Measurements from ENCODE around the gene GATA3. TPM values are rescaled to one million over a fixed set of nuclear protein-coding genes. Genes with fewer than 3 reads are reported as not detected.

GATA3 gene
- total RNA-seq, 1 experiment from 2014 or later, result 5.0 TPM

DNA sequence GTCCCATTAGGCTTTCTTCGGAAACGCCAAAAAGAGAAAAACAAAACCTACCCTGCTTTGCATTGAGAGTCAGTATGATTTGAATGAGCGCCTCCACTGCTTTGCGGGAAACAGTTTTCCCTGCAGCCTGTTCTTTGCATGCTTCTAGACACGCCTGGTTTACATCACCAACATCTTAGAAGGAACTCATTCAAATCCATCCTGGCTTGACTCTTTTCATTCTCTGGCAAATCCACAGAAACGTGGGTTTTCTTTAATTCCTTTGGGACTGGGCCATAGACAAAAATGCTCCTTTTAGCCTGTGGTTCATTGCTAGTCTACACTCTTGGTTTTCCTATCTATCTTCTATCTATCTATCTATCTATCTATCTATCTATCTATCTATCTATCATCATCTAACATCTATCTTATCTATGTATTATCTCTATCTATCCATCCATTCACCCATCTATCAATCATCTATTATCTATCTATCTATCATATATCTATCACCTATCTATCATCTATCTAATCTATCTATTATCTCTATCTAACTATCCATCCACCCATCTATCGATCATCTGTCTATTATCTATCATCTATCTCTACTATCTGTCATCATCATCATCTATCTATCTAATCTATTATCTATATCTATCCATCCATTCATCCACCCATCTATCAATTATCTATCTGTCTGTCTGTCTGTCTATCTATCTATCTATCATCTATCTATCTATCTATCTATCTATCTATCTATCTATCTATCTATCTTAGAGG lies 68.3 kb downstream of the GATA3 start:
- no TSS peak for BruUV-seq (replicated peaks)
- H3K27ac Mint-ChIP-seq (ENCODE audit: unreplicated experiment), result no peak overlapping the region
- no peak overlapping the region for H3K4me3 Mint-ChIP-seq (ENCODE audit: low read depth, unreplicated experiment)
- H3K27me3 Mint-ChIP-seq (ENCODE audit: unreplicated experiment), result no peaks in the 10 kb centered on the region
- H3K4me1 Mint-ChIP-seq (ENCODE audit: low read depth, unreplicated experiment), result no peaks in the 10 kb centered on the region
- intact Hi-C loops (cut with micrococcal nuclease; ENCODE audit: unreplicated experiment), result no loop called here
- DNase-seq, result no peak
- CTCF ChIA-PET, result no interaction called here
- H3K36me3 Mint-ChIP-seq (ENCODE audit: insufficient read depth, unreplicated experiment), result no peaks in the 10 kb centered on the region
- TF ChIP-seq, protein P1, sequence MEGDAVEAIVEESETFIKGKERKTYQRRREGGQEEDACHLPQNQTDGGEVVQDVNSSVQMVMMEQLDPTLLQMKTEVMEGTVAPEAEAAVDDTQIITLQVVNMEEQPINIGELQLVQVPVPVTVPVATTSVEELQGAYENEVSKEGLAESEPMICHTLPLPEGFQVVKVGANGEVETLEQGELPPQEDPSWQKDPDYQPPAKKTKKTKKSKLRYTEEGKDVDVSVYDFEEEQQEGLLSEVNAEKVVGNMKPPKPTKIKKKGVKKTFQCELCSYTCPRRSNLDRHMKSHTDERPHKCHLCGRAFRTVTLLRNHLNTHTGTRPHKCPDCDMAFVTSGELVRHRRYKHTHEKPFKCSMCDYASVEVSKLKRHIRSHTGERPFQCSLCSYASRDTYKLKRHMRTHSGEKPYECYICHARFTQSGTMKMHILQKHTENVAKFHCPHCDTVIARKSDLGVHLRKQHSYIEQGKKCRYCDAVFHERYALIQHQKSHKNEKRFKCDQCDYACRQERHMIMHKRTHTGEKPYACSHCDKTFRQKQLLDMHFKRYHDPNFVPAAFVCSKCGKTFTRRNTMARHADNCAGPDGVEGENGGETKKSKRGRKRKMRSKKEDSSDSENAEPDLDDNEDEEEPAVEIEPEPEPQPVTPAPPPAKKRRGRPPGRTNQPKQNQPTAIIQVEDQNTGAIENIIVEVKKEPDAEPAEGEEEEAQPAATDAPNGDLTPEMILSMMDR (IDR thresholded peaks at IDR 0.05; ENCODE audit: unreplicated experiment), result no peak
- no peaks in the 10 kb centered on the region for H3K9me3 Mint-ChIP-seq (ENCODE audit: low read depth, unreplicated experiment)

DNA sequence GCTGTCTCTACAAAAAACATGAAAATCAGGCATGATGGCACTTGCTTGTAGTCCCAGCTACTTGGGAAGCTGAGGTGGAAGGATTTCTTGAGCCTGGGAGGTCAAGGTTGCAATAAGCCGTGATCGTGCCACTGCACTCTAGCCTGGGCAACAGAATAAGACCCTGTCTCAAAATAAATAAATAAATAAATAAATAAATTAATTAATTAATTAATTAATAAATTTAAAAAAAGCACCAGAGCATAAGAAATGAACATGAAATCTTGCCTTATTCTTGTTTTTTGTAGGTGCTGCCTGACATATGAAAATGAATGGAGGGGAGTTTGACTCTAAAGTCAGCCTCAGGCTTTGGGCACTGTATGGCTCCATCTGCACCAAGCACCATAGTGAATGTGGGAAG lies 69.9 kb downstream of the GATA3 start:
- TF ChIP-seq, protein P1 (IDR thresholded peaks at IDR 0.05; ENCODE audit: unreplicated experiment), result no peak
- intact Hi-C loops (cut with micrococcal nuclease; ENCODE audit: unreplicated experiment), result no loop called here
- no peak overlapping the region for H3K27ac Mint-ChIP-seq (ENCODE audit: unreplicated experiment)
- H3K4me1 Mint-ChIP-seq (ENCODE audit: low read depth, unreplicated experiment), result no peaks in the 10 kb centered on the region
- no peaks in the 10 kb centered on the region for H3K27me3 Mint-ChIP-seq (ENCODE audit: unreplicated experiment)
- BruUV-seq (replicated peaks), result no TSS peak
- no peaks in the 10 kb centered on the region for H3K9me3 Mint-ChIP-seq (ENCODE audit: low read depth, unreplicated experiment)
- CTCF ChIA-PET, result no interaction called here
- H3K36me3 Mint-ChIP-seq (ENCODE audit: insufficient read depth, unreplicated experiment), result no peaks in the 10 kb centered on the region
- DNase-seq, result no peak
- H3K4me3 Mint-ChIP-seq (ENCODE audit: low read depth, unreplicated experiment), result no peak overlapping the region

Other genes starting within 250 kb of the GATA3 start
- gene TAF3, start 236.2 kb upstream of the GATA3 start, total RNA-seq (2022), result 12.7 and 14.5 TPM in 2 replicates